ENCODE results near the gene RCOR2.

- TF ChIP-seq CTCF (IDR thresholded peaks at IDR 0.05) (peak; percentile 84), ZFX (IDR thresholded peaks at IDR 0.05; ENCODE audit: borderline replicate concordance) (no peak)
Observed at GRCh38 chr11:63915961-63916836, 765 bp downstream of the RCOR2 start.
